GM21528 (cell line): ENCODE data around the gene BCAR1.

Experiments
- ATAC-seq: cut with Tn5 transposase; IDR thresholded peaks from one replicate; pipeline ENCODE4 v1.9.1; 2021; ENCODE audit warnings: mild to moderate bottlenecking, moderate library complexity; ENCODE audit not compliant: unreplicated experiment, low FRiP score

Gene BCAR1

DNA sequence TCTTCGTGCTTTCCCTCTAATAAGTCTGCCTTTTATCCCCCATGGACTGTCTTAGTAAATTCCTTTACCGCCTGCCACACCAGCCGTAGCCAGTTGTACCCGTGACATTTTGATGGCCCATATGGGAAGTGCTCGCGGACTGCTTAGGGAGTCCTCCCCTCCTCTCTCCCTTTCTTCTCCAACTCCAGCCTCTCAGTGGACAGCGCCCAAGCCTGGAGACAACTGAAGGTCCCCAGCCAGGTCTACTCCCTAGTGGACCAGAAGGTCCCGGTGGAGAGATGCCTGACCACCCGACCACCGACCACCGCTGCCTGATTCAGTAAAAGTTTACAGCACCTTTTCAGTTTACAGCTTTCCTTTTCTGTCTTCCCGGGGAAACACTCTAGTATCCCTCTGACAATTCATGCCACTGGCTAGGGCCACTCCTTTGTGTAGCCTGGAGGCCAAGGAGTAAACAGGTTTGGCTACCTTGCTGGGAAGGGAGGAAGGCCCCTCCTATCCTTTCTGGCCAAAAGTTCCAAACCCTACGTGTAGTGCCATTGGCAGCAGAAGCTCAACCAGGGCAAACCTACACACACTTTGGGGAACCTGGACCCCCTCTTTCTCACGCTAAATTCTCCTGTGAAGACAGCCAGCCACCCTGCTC lies 62.5 kb downstream of the BCAR1 start:
- ATAC-seq = no peak

DNA sequence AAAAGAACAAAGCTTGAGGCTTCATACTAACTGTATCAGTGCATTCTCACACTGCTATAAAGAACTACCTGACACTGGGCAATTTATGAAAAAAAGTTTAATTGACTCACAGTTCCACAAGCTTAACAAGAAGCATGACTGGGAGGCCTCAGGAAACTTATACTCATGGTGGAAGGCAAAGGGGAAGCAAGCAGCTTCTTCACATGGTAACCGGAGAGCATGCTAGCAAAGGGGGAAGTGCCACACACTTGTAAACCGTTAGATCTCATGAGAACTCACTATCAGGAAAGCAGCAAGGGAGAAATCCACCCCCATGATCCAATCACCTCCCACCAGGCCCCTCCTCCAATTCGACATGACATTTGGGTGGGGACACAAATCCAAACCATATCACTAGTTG lies 69.8 kb downstream of the BCAR1 start:
- no peak for ATAC-seq

DNA sequence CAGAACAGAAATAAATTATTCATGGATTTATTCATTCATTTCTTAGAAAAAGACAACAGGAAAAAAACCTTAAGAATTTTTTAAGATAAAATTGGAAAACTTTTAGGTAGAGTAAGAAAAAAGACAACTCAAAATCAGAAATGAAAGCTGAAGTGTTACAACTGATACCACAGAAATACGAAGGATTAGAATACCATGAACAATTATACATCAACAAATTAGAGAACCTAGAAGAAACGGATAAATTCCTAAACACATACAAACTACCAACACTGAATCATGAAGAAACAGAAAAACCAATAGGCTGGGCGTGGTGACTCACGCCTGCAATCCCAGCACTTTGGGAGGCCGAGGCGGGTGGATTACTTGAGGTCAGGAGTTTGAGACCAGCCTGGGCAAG lies 72.2 kb downstream of the BCAR1 start:
- ATAC-seq = no peak
